ENCODE results near the gene DDX1. TPM values are rescaled to one million over a fixed set of nuclear protein-coding genes. Genes with fewer than 3 reads are reported as not detected.

DDX1 gene
- total and polyA plus RNA-seq, 9 of the 15 experiments (the other 6 are each of a cell fraction or from before 2014, with no cell fraction given), result 116 to 277 (median 232) TPM

DNA sequence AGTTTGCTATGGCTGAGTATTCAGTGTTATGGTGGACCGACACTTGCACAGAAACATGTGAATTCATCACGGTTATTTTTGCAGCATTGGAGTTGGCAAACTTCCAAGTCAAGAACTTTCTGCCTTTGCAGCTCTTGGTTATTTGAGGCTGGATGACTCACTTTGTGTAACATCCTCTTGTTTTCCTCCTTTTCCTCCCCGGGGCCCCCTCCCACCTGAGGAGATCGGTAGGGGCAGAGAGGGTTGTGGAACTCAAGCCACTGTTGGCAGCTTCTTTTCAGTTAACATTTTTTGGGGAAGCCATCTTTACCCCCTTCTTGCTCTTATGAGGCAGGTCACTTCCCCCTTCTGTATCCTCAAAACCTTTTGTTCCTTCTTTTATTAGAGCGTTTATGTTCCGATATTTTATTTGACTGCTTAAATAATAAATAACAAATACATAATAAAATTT is 48.6 kb downstream of the DDX1 start (continued):
- TF ChIP-seq MAZ (CRISPR knock-in tag; conservative IDR thresholded peaks at IDR 0.05 in 1 of 2, IDR thresholded peaks at IDR 0.05 in 1 of 2), result 0 out of 4 replicates have a peak, but pooled peaks of 1 of the 2 experiments have one; percentile 43
- TF ChIP-seq MEF2A (IDR thresholded peaks at IDR 0.05; ENCODE audit: control insufficient read depth, low read depth, low read length), result 0 out of 2 replicates have a peak, but pooled peaks have one; percentile 56
- TF ChIP-seq JUN (IDR thresholded peaks at IDR 0.05; ENCODE audit: borderline replicate concordance, low read depth, low read length), result peak; percentile 70; the same call in 1 of the 2 replicates
- TF ChIP-seq JUN (CRISPR knock-in tag; IDR thresholded peaks at IDR 0.05; ENCODE audit: borderline replicate concordance), result no peak
- no peak for TF ChIP-seq TOE1 (IDR thresholded peaks at IDR 0.05; ENCODE audit: borderline replicate concordance)
- no peak for TF ChIP-seq TOE1 (CRISPR knock-in tag; IDR thresholded peaks at IDR 0.05; ENCODE audit: borderline replicate concordance, low read depth)
- no peak for TF ChIP-seq ZC3H4 (CRISPR knock-in tag; IDR thresholded peaks at IDR 0.05; ENCODE audit: borderline replicate concordance)

DNA sequence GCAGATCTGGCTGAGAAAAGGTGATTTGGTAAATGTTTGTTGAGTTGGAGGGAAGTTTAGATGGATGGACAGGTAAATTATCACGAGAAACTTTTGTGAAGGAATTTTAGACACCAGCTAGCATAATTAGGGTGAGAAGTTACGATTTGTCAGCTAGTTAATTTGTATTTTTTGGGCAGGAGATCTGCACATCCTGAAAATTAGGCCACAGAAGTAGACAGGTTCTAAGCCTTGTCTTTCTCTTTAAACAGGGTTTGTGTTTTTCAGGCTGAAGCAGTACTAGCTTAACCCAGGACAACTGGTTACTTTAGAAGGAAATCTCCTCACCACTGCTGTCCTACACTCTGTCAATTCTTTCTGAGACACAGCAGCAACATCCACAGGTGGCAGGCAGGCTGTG is 49.1 kb downstream of the DDX1 start:
- BruUV-seq (replicated peaks), result no TSS peak
- DNase-seq (ENCODE audit: extremely low read depth in 1 of 4, low spot score in 3 of 4), result no peak
- no peak overlapping the region for H3K9ac ChIP-seq (ENCODE audit: insufficient read depth in 1 of 2, low read depth in 2 of 2, low read length in 2 of 2)
- FAIRE-seq, result no peak
- no peak overlapping the region for H2AFZ ChIP-seq (ENCODE audit: low read depth, low read length)
- no peak overlapping the region for H3K4me3 ChIP-seq
- no peak overlapping the region for H3K27ac ChIP-seq (ENCODE audit: extremely low read depth, low read depth, low read length)
- no peak for TF ChIP-seq JUND (IDR thresholded peaks at IDR 0.05; ENCODE audit: borderline replicate concordance, low read depth, low read length)
- TF ChIP-seq JUND (tag; IDR thresholded peaks at IDR 0.05; ENCODE audit: borderline replicate concordance, low read depth, low read length), result no peak
- no peak for TF ChIP-seq EWSR1 (IDR thresholded peaks at IDR 0.05; ENCODE audit: borderline replicate concordance, low read depth, partially characterized antibody)
- no peak for TF ChIP-seq ZNF699 (CRISPR knock-in tag; IDR thresholded peaks at IDR 0.05; ENCODE audit: insufficient replicate concordance)
- TF ChIP-seq ZNF239 (CRISPR knock-in tag; IDR thresholded peaks at IDR 0.05), result no peak
- TF ChIP-seq FOS (IDR thresholded peaks at IDR 0.05; ENCODE audit: extremely low read depth, insufficient read length), result no peak
- no peak for TF ChIP-seq EP300 (IDR thresholded peaks at IDR 0.05; ENCODE audit: low read length)
- TF ChIP-seq GABPB2 (CRISPR knock-in tag; conservative IDR thresholded peaks at IDR 0.05), result no peak
- no peak for TF ChIP-seq DPF2 (IDR thresholded peaks at IDR 0.05)
- TF ChIP-seq, protein P1, sequence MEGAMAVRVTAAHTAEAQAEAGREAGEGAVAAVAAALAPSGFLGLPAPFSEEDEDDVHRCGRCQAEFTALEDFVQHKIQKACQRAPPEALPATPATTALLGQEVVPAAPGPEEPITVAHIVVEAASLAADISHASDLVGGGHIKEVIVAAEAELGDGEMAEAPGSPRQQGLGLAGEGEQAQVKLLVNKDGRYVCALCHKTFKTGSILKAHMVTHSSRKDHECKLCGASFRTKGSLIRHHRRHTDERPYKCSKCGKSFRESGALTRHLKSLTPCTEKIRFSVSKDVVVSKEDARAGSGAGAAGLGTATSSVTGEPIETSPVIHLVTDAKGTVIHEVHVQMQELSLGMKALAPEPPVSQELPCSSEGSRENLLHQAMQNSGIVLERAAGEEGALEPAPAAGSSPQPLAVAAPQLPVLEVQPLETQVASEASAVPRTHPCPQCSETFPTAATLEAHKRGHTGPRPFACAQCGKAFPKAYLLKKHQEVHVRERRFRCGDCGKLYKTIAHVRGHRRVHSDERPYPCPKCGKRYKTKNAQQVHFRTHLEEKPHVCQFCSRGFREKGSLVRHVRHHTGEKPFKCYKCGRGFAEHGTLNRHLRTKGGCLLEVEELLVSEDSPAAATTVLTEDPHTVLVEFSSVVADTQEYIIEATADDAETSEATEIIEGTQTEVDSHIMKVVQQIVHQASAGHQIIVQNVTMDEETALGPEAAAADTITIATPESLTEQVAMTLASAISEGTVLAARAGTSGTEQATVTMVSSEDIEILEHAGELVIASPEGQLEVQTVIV (CRISPR knock-in tag; IDR thresholded peaks at IDR 0.05; ENCODE audit: borderline replicate concordance), result no peak
- H4K20me1 ChIP-seq (replicated peaks; ENCODE audit: control insufficient read depth, insufficient read depth, low read length), result no peaks in the 10 kb centered on the region
- H3K4me2 ChIP-seq (ENCODE audit: insufficient read depth, low read length), result no peak overlapping the region
- no peaks in the 10 kb centered on the region for H3K9me1 ChIP-seq (ENCODE audit: control insufficient read depth, insufficient read depth, low read length)
- no peaks in the 10 kb centered on the region; a peak in 1 of 5 replicates for H3K4me1 ChIP-seq (replicated peaks in 1 of 2; ENCODE audit: control insufficient read depth in 2 of 2, insufficient read depth in 2 of 2, low read length in 2 of 2)
- in situ Hi-C loops (cut with MboI) (loop anchor here (10.0 kb wide), 1 partner anchor 854 kb away; no protein-coding TSS in a partner anchor), intact Hi-C loops (cut with micrococcal nuclease) (loop anchor here (5.0 kb wide), 1 partner anchor 92 kb away; no protein-coding TSS in a partner anchor)
- H3K79me2 ChIP-seq (ENCODE audit: control insufficient read depth, insufficient read depth, low read length), result no peaks in the 10 kb centered on the region
- ATAC-seq, result no peak
- H3K36me3 ChIP-seq (ENCODE audit: control insufficient read depth, insufficient read depth, low read length), result peaks cover 34% of the 10 kb centered on the region
- ChIA-PET CTCF (ENCODE audit: low intra/inter-chr PET ratio) (no interaction called here), POLR2A (no interaction called here)
- WGBS (ENCODE audit: insufficient coverage, low coverage, missing lambda C conversion rate), result 78% methylated on average over 2 of the region's 2 CpGs
- H3K9me3 ChIP-seq (replicated peaks; ENCODE audit: control insufficient read depth, insufficient read depth, low read depth, low read length), result no peaks in the 10 kb centered on the region
- peaks cover 0 to 6% of the 10 kb centered on the region in 2 experiments; a peak in 1 of 5 replicates for H3K27me3 ChIP-seq (ENCODE audit: control insufficient read depth in 2 of 2, insufficient read depth in 2 of 2, low read length in 2 of 2)

Measured in K562 (cell line).